Activated B cell treated with CpG ODN at 0.5 μM for 24 hours (primary cell): ENCODE results near the gene MDM4. TPM values are rescaled to one million over a fixed set of nuclear protein-coding genes. Genes with fewer than 3 reads are reported as not detected.

Experiments
- ATAC-seq: fragments of 200-7000 bp; cut with Tn5 transposase; one replicate; pipeline ENCODE4 v1.10.0; 2021; ENCODE audit warnings: low read depth, mild to moderate bottlenecking, moderate library complexity
- CTCF ChIA-PET: fragments of 350-600 bp; sonication (Branson Sonifier 250); formaldehyde crosslinking; loops from one replicate; lab custom pipeline; 2021; ENCODE audit warnings: antibody characterized with exemption; lab: Charles Lee
- POLR2A ChIA-PET: fragments of 350-600 bp; sonication (Branson Sonifier 250); formaldehyde crosslinking; loops from one replicate; lab custom pipeline; 2021; ENCODE audit warnings: antibody characterized with exemption; lab: Charles Lee
- DNase-seq: peaks from one replicate; pipeline ENCODE4 v3.0.0; 2022
- H3K27ac Mint-ChIP-seq: one replicate; pipeline ENCODE4 v1.8.0; 2020; ENCODE audit warnings: mixed read lengths
- H3K27me3 Mint-ChIP-seq: one replicate; pipeline ENCODE4 v1.8.0; 2021; ENCODE audit warnings: mixed read lengths
- H3K36me3 Mint-ChIP-seq: one replicate; pipeline ENCODE4 v1.8.0; 2021; ENCODE audit warnings: low read depth, mixed read lengths
- H3K4me1 Mint-ChIP-seq: one replicate; pipeline ENCODE4 v1.8.0; 2021; ENCODE audit warnings: mixed read lengths
- H3K4me3 Mint-ChIP-seq: one replicate; pipeline ENCODE4 v1.8.0; 2020; ENCODE audit warnings: mild to moderate bottlenecking, mixed read lengths
- H3K9me3 Mint-ChIP-seq: one replicate; pipeline ENCODE4 v1.8.0; 2020; ENCODE audit warnings: mixed read lengths
- CTCF ChIP-seq: fragments of 200-600 bp; IDR thresholded peaks from one replicate; pipeline ENCODE4 v1.8.0; 2022; ENCODE audit warnings: antibody characterized with exemption, mild to moderate bottlenecking
- intact Hi-C: fragments of 100-400 bp; cut with micrococcal nuclease; formaldehyde crosslinking; loops from one replicate; pipeline ENCODE4 v1.15.1; 2024
- total RNA-seq: library from RNA; stranded (reverse); gene quantifications from 2 replicates; pipeline ENCODE4 v1.2.3, GENCODE V29; 2022

Gene MDM4
- total RNA-seq, 1 donor from 2014 or later, result 264 TPM

GRCh38 chr1:204487256-204487615 lies 29.0 kb upstream of the MDM4 start:
- ATAC-seq (no peak), DNase-seq (no peak)
- Mint-ChIP-seq H3K4me3 (no peak overlapping the region), H3K27ac (peak overlapping the region; percentile 50), H3K4me1 (peaks cover 84% of the 10 kb centered on the region), H3K9me3 (peaks cover 3% of the 10 kb centered on the region), H3K27me3 (no peaks in the 10 kb centered on the region), H3K36me3 (peaks cover 50% of the 10 kb centered on the region)
- TF ChIP-seq CTCF, result no peak
- POLR2A ChIA-PET, result interaction anchor here (0.6 to 1.8 kb wide), 5 partner anchors 9 to 43 kb away, joined by 3 to 7 read pairs (median 5); no protein-coding TSS in a partner anchor
- CTCF ChIA-PET, result interaction anchor here (0.8 kb wide), 1 partner anchor 41 kb away, joined by 3 read pairs; no protein-coding TSS in a partner anchor
- intact Hi-C loops, result no loop called here

- no peak for ATAC-seq
- no peak for DNase-seq
- H3K27me3 Mint-ChIP-seq, result no peaks in the 10 kb centered on the region
- intact Hi-C loops, result no loop called here
- ChIA-PET CTCF (interaction anchor here (3.8 to 19.8 kb wide), 4 partner anchors 11 to 52 kb away, joined by 20 to 1006 read pairs (median 56); no protein-coding TSS in a partner anchor), POLR2A (interaction anchor here (1.1 to 10.0 kb wide), 6 partner anchors 14 to 81 kb away, joined by 3 to 413 read pairs (median 80); partner anchors contain the start of gene MDM4)
- TF ChIP-seq CTCF, result no peak
- H3K4me3 Mint-ChIP-seq, result peak overlapping the region; percentile 97
- peaks cover 81% of the 10 kb centered on the region for H3K4me1 Mint-ChIP-seq
- peaks cover 46% of the 10 kb centered on the region for H3K36me3 Mint-ChIP-seq
- peaks cover 3% of the 10 kb centered on the region for H3K9me3 Mint-ChIP-seq
- peak overlapping the region; percentile 94 for H3K27ac Mint-ChIP-seq
Measured at GRCh38 chr1:204491655-204492054, 24.6 kb upstream of the MDM4 start.

- DNase-seq, result no peak
- ChIA-PET CTCF (interaction anchor here (1.0 to 19.8 kb wide), 11 partner anchors 8 to 54 kb away, joined by 3 to 1006 read pairs (median 5); partner anchors contain the start of gene MDM4), POLR2A (interaction anchor here (0.8 to 10.0 kb wide), 18 partner anchors 8 to 82 kb away, joined by 3 to 413 read pairs (median 13); partner anchors contain the start of genes MDM4 and PPP1R15B)
- H3K27me3 Mint-ChIP-seq, result no peaks in the 10 kb centered on the region
- H3K4me3 Mint-ChIP-seq, result peak overlapping the region; percentile 97
- peak overlapping the region; percentile 94 for H3K27ac Mint-ChIP-seq
- H3K36me3 Mint-ChIP-seq, result peaks cover 32% of the 10 kb centered on the region
- no peaks in the 10 kb centered on the region for H3K9me3 Mint-ChIP-seq
- ATAC-seq, result no peak
- intact Hi-C loops, result no loop called here
- peaks cover 79% of the 10 kb centered on the region for H3K4me1 Mint-ChIP-seq
- no peak for TF ChIP-seq CTCF
Measured at GRCh38 chr1:204493145-204493983, 22.8 kb upstream of the MDM4 start.

GRCh38 chr1:204493984-204494280 lies 22.3 kb upstream of the MDM4 start:
- H3K36me3 Mint-ChIP-seq, result peaks cover 28% of the 10 kb centered on the region
- POLR2A ChIA-PET, result interaction anchor here (0.7 to 10.0 kb wide), 17 partner anchors 9 to 82 kb away, joined by 3 to 413 read pairs (median 14); partner anchors contain the start of genes MDM4 and PPP1R15B
- no peak for TF ChIP-seq CTCF
- peak overlapping the region; percentile 97 for H3K4me3 Mint-ChIP-seq
- H3K27ac Mint-ChIP-seq, result peak overlapping the region; percentile 94
- H3K27me3 Mint-ChIP-seq, result no peaks in the 10 kb centered on the region
- H3K4me1 Mint-ChIP-seq, result peaks cover 79% of the 10 kb centered on the region
- intact Hi-C loops, result loop anchor here (1.0 kb wide), 4 partner anchors 13 to 46 kb away; no protein-coding TSS in a partner anchor
- H3K9me3 Mint-ChIP-seq, result no peaks in the 10 kb centered on the region
- ATAC-seq (peak; percentile 38), DNase-seq (no peak)
- CTCF ChIA-PET, result interaction anchor here (1.0 to 19.8 kb wide), 9 partner anchors 9 to 96 kb away, joined by 3 to 1006 read pairs (median 6); no protein-coding TSS in a partner anchor
